K562 (cell line): ENCODE results near the gene DKKL1. TPM values are rescaled to one million over a fixed set of nuclear protein-coding genes. Genes with fewer than 3 reads are reported as not detected.
A peak's percentile ranks its signal among the peaks of the same experiment; 100 is the strongest.

Experiments
- ATAC-seq: fragments of 200-7000 bp; cut with Tn5 transposase; 3 replicates; pipeline ENCODE4 v1.9.1; 2020; ENCODE audit warnings: moderate library complexity
- BruUV-seq: library from RNA; stranded (reverse); fragments of 400-500 nt; replicated peaks from 2 replicates; lab custom pipeline; 2021; lab: Mats Ljungman, UMichigan
- CTCF ChIA-PET: fragments of 300-600 bp; formaldehyde crosslinking; extraction: SDS; loops from one replicate; lab custom pipeline; 2021; ENCODE audit warnings: low intra/inter-chr PET ratio; lab: Yijun Ruan, JAX
- POLR2A ChIA-PET: fragments of 300-600, 350-650 bp; sonication (Branson Sonifier 250); formaldehyde crosslinking; extraction: SDS; loops from one replicate; lab custom pipeline; 2021; ENCODE audit warnings: antibody characterized with exemption, inconsistent platforms; lab: Yijun Ruan, JAX
- DNase-seq, 4 experiments: peaks; one replicate each; pipeline versions ENCODE4 v3.0.0 to v3.0.0-alpha.2; 2011 to 2018; ENCODE audit warnings: low spot score in 3 of 4, mixed read lengths in 3 of 4; ENCODE audit errors: extremely low read depth in 1 of 4
- FAIRE-seq: peaks from 2 replicates; lab custom pipeline; 2011; peaks lifted over from hg19 to GRCh38; lab: Jason Lieb, UNC
- H2AFZ ChIP-seq: 2 replicates; pipeline ENCODE4 v1.6.0; 2011; ENCODE audit warnings: low read depth, low read length, control low read depth, inconsistent platforms
- H3K27ac ChIP-seq: fragments of 200-600 bp; 3 replicates; pipeline ENCODE4 v1.8.0; 2011; ENCODE audit warnings: low read depth, mild to moderate bottlenecking, control low read depth, inconsistent platforms, low read length, moderate library complexity, mixed read lengths; ENCODE audit errors: extremely low read depth
- H3K27me3 ChIP-seq, 2 experiments: fragments of 300-600 bp in 1 of 2; 2 replicates in 1 of 2; 3 replicates in 1 of 2; pipeline versions ENCODE4 v1.6.0 to v1.8.0; 2011; ENCODE audit warnings: inconsistent platforms in 2 of 2, low read length in 2 of 2, mild to moderate bottlenecking in 1 of 2, mixed read lengths in 1 of 2, moderate library complexity in 1 of 2; ENCODE audit not compliant: control insufficient read depth in 2 of 2, insufficient read depth in 2 of 2
- H3K36me3 ChIP-seq: fragments of 300-600 bp; 3 replicates; pipeline ENCODE4 v1.8.0; 2011; ENCODE audit warnings: mild to moderate bottlenecking, low read length, inconsistent platforms; ENCODE audit not compliant: control insufficient read depth, insufficient read depth
- H3K4me1 ChIP-seq, 2 experiments: fragments of 200-600 bp in 1 of 2; replicated peaks in 1 of 2; 2 replicates in 1 of 2; 3 replicates in 1 of 2; pipeline versions ENCODE4 v1.5.1 to v1.8.0; 2011; ENCODE audit warnings: inconsistent platforms in 2 of 2, low read length in 2 of 2, mild to moderate bottlenecking in 1 of 2, mixed read lengths in 1 of 2, moderate library complexity in 1 of 2; ENCODE audit not compliant: control insufficient read depth in 2 of 2, insufficient read depth in 2 of 2
- H3K4me2 ChIP-seq: 2 replicates; pipeline ENCODE4 v1.6.1; 2011; ENCODE audit warnings: low read length, control low read depth, inconsistent platforms, mixed read lengths; ENCODE audit not compliant: insufficient read depth
- H3K4me3 ChIP-seq: fragments of 200-600 bp; sonication (generic), shearing (Covaris generic); 2 replicates; pipeline ENCODE4 v1.5.1; 2016; ENCODE audit warnings: control low read depth, inconsistent platforms
- H3K79me2 ChIP-seq: fragments of 200-600 bp; 3 replicates; pipeline ENCODE4 v1.8.0; 2011; ENCODE audit warnings: low read length, inconsistent platforms; ENCODE audit not compliant: control insufficient read depth, insufficient read depth
- H3K9ac ChIP-seq, 2 experiments: 2 replicates each; pipeline versions ENCODE4 v1.6.0 to v1.6.1; 2011; ENCODE audit warnings: low read depth in 2 of 2, low read length in 2 of 2, control low read depth in 1 of 2, inconsistent platforms in 1 of 2, mild to moderate bottlenecking in 1 of 2, mixed read lengths in 1 of 2; ENCODE audit not compliant: insufficient read depth in 1 of 2
- H3K9me1 ChIP-seq: one replicate; pipeline ENCODE4 v1.6.0; 2011; ENCODE audit warnings: inconsistent platforms, mild to moderate bottlenecking, low read length, moderate library complexity; ENCODE audit not compliant: control insufficient read depth, insufficient read depth
- H3K9me3 ChIP-seq: replicated peaks from 2 replicates; pipeline ENCODE4 v1.5.1; 2011; ENCODE audit warnings: low read depth, low read length, inconsistent platforms; ENCODE audit not compliant: control insufficient read depth, insufficient read depth
- H4K20me1 ChIP-seq: replicated peaks from 2 replicates; pipeline ENCODE4 v1.6.1; 2011; ENCODE audit warnings: low read length, inconsistent platforms, mixed read lengths; ENCODE audit not compliant: control insufficient read depth, insufficient read depth
- ATF1 ChIP-seq, 2 experiments: fragments of 450-650 bp in 1 of 2; IDR thresholded peaks; 2 replicates each; pipeline ENCODE4 v1.6.1; 2016; ENCODE audit warnings: missing compliant biosample characterization in 1 of 2, missing genetic modification characterization in 1 of 2
- ATF3 ChIP-seq, 2 experiments: fragments of 450-650 bp in 1 of 2; sonication (generic) in 1 of 2; formaldehyde crosslinking in 1 of 2; IDR thresholded peaks in 1 of 2; conservative IDR thresholded peaks in 1 of 2; 2 replicates each; pipeline versions ENCODE4 v1.6.1 to v1.8.1; 2016 to 2023; ENCODE audit warnings: mild to moderate bottlenecking in 2 of 2, moderate library complexity in 2 of 2, inconsistent platforms in 1 of 2, missing genetic modification reagents in 1 of 2
- DNMT1 ChIP-seq: fragments of 450-650 bp; IDR thresholded peaks from 2 replicates; pipeline ENCODE4 v1.6.1; 2016; ENCODE audit warnings: antibody characterized with exemption, mild to moderate bottlenecking
- E4F1 ChIP-seq: fragments of 250-450 bp; sonication (Bioruptor Pico); IDR thresholded peaks from 2 replicates; pipeline ENCODE4 v1.5.0; 2021; ENCODE audit warnings: mild to moderate bottlenecking, borderline replicate concordance
- KHSRP ChIP-seq: fragments of 450-650 bp; IDR thresholded peaks from 2 replicates; pipeline ENCODE4 v1.6.1; 2017
- NKRF ChIP-seq: fragments of 450-650 bp; IDR thresholded peaks from 2 replicates; pipeline ENCODE4 v1.6.1; 2016; ENCODE audit warnings: borderline replicate concordance
- SMAD4 ChIP-seq: fragments of 250-450 bp; sonication (Bioruptor Pico); conservative IDR thresholded peaks from 2 replicates; pipeline ENCODE4 v1.8.0; 2021; ENCODE audit warnings: inconsistent platforms, mild to moderate bottlenecking, moderate library complexity
- ZNF511 ChIP-seq: sonication (generic); formaldehyde crosslinking; IDR thresholded peaks from 2 replicates; pipeline ENCODE4 v1.8.0; 2022; ENCODE audit warnings: mild to moderate bottlenecking, missing genetic modification reagents
- WGBS: fragments of 100-300 bp; shearing (Covaris generic); methylation state at CpG from one replicate; pipeline ENCODE4 v1.1.6; 2016; ENCODE audit warnings: low coverage, mixed read lengths; ENCODE audit not compliant: insufficient coverage; ENCODE audit errors: missing lambda C conversion rate; 5-methylcytosine and 5-hydroxymethylcytosine counted together
- in situ Hi-C: fragments of 300-500 bp; cut with MboI; formaldehyde crosslinking; loops from 4 replicates; pipeline ENCODE4 v1.15.0; 2018; ENCODE audit warnings: inconsistent platforms, mixed read lengths
- intact Hi-C: fragments of 100-400 bp; cut with micrococcal nuclease; formaldehyde crosslinking; loops from 2 replicates; pipeline ENCODE4 v1.14.2; 2022
- polyA plus RNA-seq, 8 experiments: library from polyadenylated mRNA; depleted of rRNA in 4 of 8; stranded (reverse) in 5 of 8; unstranded in 3 of 8; fragments of >200 nt; fragmentation: Nextera tagmentation in 2 of 8; fragmentation: Illumina TruSeq in 1 of 8; extraction: Ambion mirVana in 2 of 8; extraction: Trizol in 1 of 8; gene quantifications; 2 replicates each; pipeline versions ENCODE4 v1.2.1 to v1.2.3, GENCODE V29; 2011 to 2014; ENCODE audit warnings: inconsistent platforms in 1 of 8, missing spikeins in 1 of 8
- total RNA-seq, 7 experiments: library from RNA; depleted of rRNA in 6 of 7; stranded (reverse); fragments of >200 nt in 6 of 7; fragmentation: Illumina TruSeq in 2 of 7; extraction: Trizol in 2 of 7; gene quantifications; 2 replicates each; pipeline versions ENCODE4 v1.2.1 to v1.2.3, GENCODE V29; 2011 to 2021; ENCODE audit warnings: low replicate concordance in 1 of 7

The DKKL1 gene
- total and polyA plus RNA-seq, 9 of the 15 experiments (the other 6 are each of a cell fraction or from before 2014, with no cell fraction given): 0.15 to 1.7 (median 0.52) TPM

- ATAC-seq: no peak
- no peaks in the 10 kb centered on the region for H3K79me2 ChIP-seq
- no peaks in the 10 kb centered on the region for H3K36me3 ChIP-seq
- peak within 1 kb of the TSS; percentile 98 for H2AFZ ChIP-seq
- peak within 1 kb of the TSS; percentile 9; the same call in 1 of the 2 replicates for H3K4me3 ChIP-seq
- ChIA-PET CTCF (interaction anchor here (0.7 kb wide), 1 partner anchor 146 kb away, joined by 3 read pairs; no protein-coding TSS in a partner anchor), POLR2A (interaction anchor here (0.6 to 1.9 kb wide), 5 partner anchors 9 to 154 kb away, joined by 3 to 6 read pairs (median 3); no protein-coding TSS in a partner anchor)
- H3K27me3 ChIP-seq: no peaks in the 10 kb centered on the region
- BruUV-seq: no TSS peak
- H3K9ac ChIP-seq: peak within 1 kb of the TSS; percentile 67 to 92
- peaks cover 49 to 64% of the 10 kb centered on the region in 2 experiments for H3K4me1 ChIP-seq
- no peaks in the 10 kb centered on the region for H3K9me1 ChIP-seq
- peak in 1 of 4 experiments; percentile 56 for DNase-seq
- 50% methylated on average over 27 of the region's 42 CpGs for WGBS
- H4K20me1 ChIP-seq: no peaks in the 10 kb centered on the region
- peak; percentile 71 for FAIRE-seq
- peak within 1 kb of the TSS; percentile 50 for H3K27ac ChIP-seq
- in situ Hi-C loops: no loop called here
- intact Hi-C loops: loop anchor here (2.0 kb wide), 1 partner anchor 19 kb away; no protein-coding TSS in a partner anchor
- H3K4me2 ChIP-seq: peak within 1 kb of the TSS; percentile 78
- H3K9me3 ChIP-seq: no peaks in the 10 kb centered on the region
- TF ChIP-seq DNMT1 (no peak), ZNF511 (CRISPR knock-in tag) (no peak), E4F1 (CRISPR knock-in tag) (no peak), SMAD4 (0 out of 2 replicates have a peak, but pooled peaks have one; percentile 29), KHSRP (no peak), NKRF (0 out of 2 replicates have a peak, but pooled peaks have one; percentile 31), ATF3 (IDR thresholded peaks at IDR 0.05) (peak; percentile 42; the same call in 1 of the 2 replicates), ATF3 (CRISPR knock-in tag; conservative IDR thresholded peaks at IDR 0.05) (no peak), ATF1 (CRISPR knock-in tag; IDR thresholded peaks at IDR 0.05) (no peak), ATF1 (tag; IDR thresholded peaks at IDR 0.05) (no peak)
Observed at GRCh38 chr19:49423071-49423984, 59.7 kb downstream of the DKKL1 start, which contains the start of gene PTH2. PTH2 (minus strand) TSS chr19:49423441; CDS start chr19:49423339, 102 bp downstream.
